Caco-2 (cell line): ENCODE measurements around the gene CALML5. TPM values are rescaled to one million over a fixed set of nuclear protein-coding genes. Genes with fewer than 3 reads are reported as not detected.
A peak's percentile ranks its signal among the peaks of the same experiment; 100 is the strongest.

Experiments used
- BruUV-seq: library from RNA; stranded (reverse); fragments of 400-500 nt; replicated peaks from 2 replicates; lab custom pipeline; 2021; lab: Mats Ljungman, UMichigan
- CTCF ChIA-PET: fragments of 300-600 bp; sonication (Branson Sonifier 250); formaldehyde crosslinking; loops from one replicate; lab custom pipeline; 2022; ENCODE audit warnings: antibody characterized with exemption; lab: Charles Lee
- POLR2A ChIA-PET: fragments of 300-600 bp; sonication (Branson Sonifier 250); formaldehyde crosslinking; loops from one replicate; lab custom pipeline; 2022; ENCODE audit warnings: antibody characterized with exemption; lab: Charles Lee
- DNase-seq, 2 experiments: peaks; one replicate each; pipeline versions ENCODE4 v3.0.0 to v3.0.0-alpha.2; 2020 to 2022
- H3K27me3 ChIP-seq: replicated peaks from 2 replicates; pipeline ENCODE4 v1.6.0; 2011; ENCODE audit warnings: low read length; ENCODE audit not compliant: control insufficient read depth, insufficient read depth
- H3K36me3 ChIP-seq: 2 replicates; pipeline ENCODE4 v1.5.1; 2011; ENCODE audit warnings: low read length; ENCODE audit not compliant: control insufficient read depth, insufficient read depth
- H3K4me1 ChIP-seq: fragments of 250-450 bp; sonication (Bioruptor Pico); 2 replicates; pipeline ENCODE4 v1.5.1; 2020; ENCODE audit warnings: mild to moderate bottlenecking
- H3K4me3 ChIP-seq: 2 replicates; pipeline ENCODE4 v1.5.1; 2011; ENCODE audit warnings: low read depth, mild to moderate bottlenecking, control low read depth, low read length
- H3K9me3 ChIP-seq: fragments of 250-450 bp; sonication (Bioruptor Pico); 2 replicates; pipeline ENCODE4 v1.5.1; 2020; ENCODE audit warnings: mild to moderate bottlenecking, moderate library complexity
- H3K27ac Mint-ChIP-seq: one replicate; pipeline ENCODE4 v1.8.0; 2022; ENCODE audit warnings: mixed read lengths; ENCODE audit not compliant: unreplicated experiment
- H3K27me3 Mint-ChIP-seq: one replicate; pipeline ENCODE4 v1.8.0; 2022; ENCODE audit warnings: mixed read lengths; ENCODE audit not compliant: insufficient read depth, unreplicated experiment
- H3K36me3 Mint-ChIP-seq: one replicate; pipeline ENCODE4 v1.8.0; 2022; ENCODE audit warnings: mild to moderate bottlenecking, mixed read lengths; ENCODE audit not compliant: insufficient read depth, unreplicated experiment
- H3K4me1 Mint-ChIP-seq: one replicate; pipeline ENCODE4 v1.8.0; 2022; ENCODE audit warnings: low read depth, mixed read lengths; ENCODE audit not compliant: unreplicated experiment
- H3K4me3 Mint-ChIP-seq: one replicate; pipeline ENCODE4 v1.8.0; 2022; ENCODE audit warnings: mild to moderate bottlenecking, moderate library complexity, mixed read lengths; ENCODE audit not compliant: unreplicated experiment
- H3K9me3 Mint-ChIP-seq: one replicate; pipeline ENCODE4 v1.8.0; 2022; ENCODE audit warnings: mixed read lengths; ENCODE audit not compliant: unreplicated experiment
- intact Hi-C: fragments of 100-400 bp; cut with micrococcal nuclease; formaldehyde crosslinking; loops from one replicate; pipeline ENCODE4 v1.10.0; 2022; ENCODE audit not compliant: unreplicated experiment
- total RNA-seq: library from RNA; stranded (reverse); gene quantifications from 2 replicates; pipeline ENCODE4 v1.2.3, GENCODE V29; 2022
- TF ChIP-seq, protein P1 (sequence below), 2 experiments: fragments of 200-600 bp in 1 of 2; IDR thresholded peaks; 1 replicate in 1 of 2; 2 replicates in 1 of 2; pipeline versions ENCODE4 v1.5.1 to v1.8.0; 2011 to 2022; ENCODE audit warnings: antibody characterized with exemption in 1 of 2, control low read depth in 1 of 2, inconsistent platforms in 1 of 2, low read depth in 1 of 2, low read length in 1 of 2, mild to moderate bottlenecking in 1 of 2, moderate library complexity in 1 of 2; ENCODE audit not compliant: insufficient read depth in 1 of 2, severe bottlenecking in 1 of 2, unreplicated experiment in 1 of 2

CALML5 gene
- total RNA-seq, 1 experiment from 2014 or later, result not detected

DNA sequence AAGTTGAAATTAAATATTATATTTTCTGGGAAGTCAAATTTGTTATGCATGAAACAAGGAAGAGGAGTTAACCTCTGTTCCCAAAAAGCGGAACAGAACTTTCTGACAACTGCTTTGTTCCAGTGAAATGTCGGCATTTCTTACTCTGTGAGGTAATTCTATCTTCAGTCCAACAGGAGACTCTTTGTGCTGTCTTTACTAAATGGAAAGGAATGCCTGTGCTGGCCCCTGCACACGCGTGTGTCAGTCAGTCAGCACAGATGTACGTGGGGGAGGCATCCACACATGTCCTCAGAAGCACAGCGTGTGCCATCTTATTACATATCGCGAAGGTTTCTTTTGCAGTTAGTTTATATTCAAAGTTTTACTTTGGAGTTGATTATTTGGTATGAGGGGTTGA lies 49.5 kb downstream of the CALML5 start:
- POLR2A ChIA-PET, result no interaction called here
- H3K4me3 ChIP-seq, result peak overlapping the region; percentile 18

DNA sequence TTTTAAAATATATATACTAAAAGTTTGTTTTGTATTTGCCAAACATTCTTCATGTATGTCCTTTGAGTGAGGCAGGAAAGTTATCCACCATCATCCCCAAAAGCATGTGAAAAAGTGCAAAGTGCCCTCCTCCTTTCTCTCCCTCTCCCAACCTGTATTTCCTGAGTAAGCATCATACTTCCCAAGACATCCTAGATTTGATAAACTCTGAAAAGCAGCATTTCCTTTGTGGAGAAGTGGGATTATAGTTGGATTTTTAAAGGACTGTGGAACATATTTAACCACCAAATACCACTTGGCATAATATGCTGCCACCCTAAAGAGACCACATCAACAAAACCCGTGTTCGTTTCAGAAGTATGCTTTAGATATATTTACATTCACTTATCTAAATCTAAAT lies 50.1 kb downstream of the CALML5 start:
- Histone ChIP-seq H3K4me3 (peak overlapping the region; percentile 96), H3K9me3 (no peaks in the 10 kb centered on the region), H3K27me3 (no peaks in the 10 kb centered on the region), H3K36me3 (0 out of 2 replicates have a peak, but pooled peaks cover 5% of the 10 kb centered on the region), H3K4me1 (peaks cover 27% of the 10 kb centered on the region)
- no peaks in the 10 kb centered on the region for H3K9me3 Mint-ChIP-seq
- no peaks in the 10 kb centered on the region for H3K27me3 Mint-ChIP-seq
- peaks cover 24% of the 10 kb centered on the region for H3K4me1 Mint-ChIP-seq
- POLR2A ChIA-PET, result no interaction called here
- intact Hi-C loops, result loop anchor here (2.0 to 10.0 kb wide), 2 partner anchors 54 to 306 kb away; no protein-coding TSS in a partner anchor
- H3K36me3 Mint-ChIP-seq, result peaks cover 45% of the 10 kb centered on the region
- DNase-seq, result no peak
- no TSS peak for BruUV-seq
- H3K27ac Mint-ChIP-seq, result no peak overlapping the region
- peak overlapping the region; percentile 91 for H3K4me3 Mint-ChIP-seq
- TF ChIP-seq, protein P1, sequence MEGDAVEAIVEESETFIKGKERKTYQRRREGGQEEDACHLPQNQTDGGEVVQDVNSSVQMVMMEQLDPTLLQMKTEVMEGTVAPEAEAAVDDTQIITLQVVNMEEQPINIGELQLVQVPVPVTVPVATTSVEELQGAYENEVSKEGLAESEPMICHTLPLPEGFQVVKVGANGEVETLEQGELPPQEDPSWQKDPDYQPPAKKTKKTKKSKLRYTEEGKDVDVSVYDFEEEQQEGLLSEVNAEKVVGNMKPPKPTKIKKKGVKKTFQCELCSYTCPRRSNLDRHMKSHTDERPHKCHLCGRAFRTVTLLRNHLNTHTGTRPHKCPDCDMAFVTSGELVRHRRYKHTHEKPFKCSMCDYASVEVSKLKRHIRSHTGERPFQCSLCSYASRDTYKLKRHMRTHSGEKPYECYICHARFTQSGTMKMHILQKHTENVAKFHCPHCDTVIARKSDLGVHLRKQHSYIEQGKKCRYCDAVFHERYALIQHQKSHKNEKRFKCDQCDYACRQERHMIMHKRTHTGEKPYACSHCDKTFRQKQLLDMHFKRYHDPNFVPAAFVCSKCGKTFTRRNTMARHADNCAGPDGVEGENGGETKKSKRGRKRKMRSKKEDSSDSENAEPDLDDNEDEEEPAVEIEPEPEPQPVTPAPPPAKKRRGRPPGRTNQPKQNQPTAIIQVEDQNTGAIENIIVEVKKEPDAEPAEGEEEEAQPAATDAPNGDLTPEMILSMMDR (IDR thresholded peaks at IDR 0.05; ENCODE audit: insufficient read depth in 1 of 2, low read depth in 1 of 2, low read length in 1 of 2, severe bottlenecking in 1 of 2, unreplicated experiment in 1 of 2), result no peak
- CTCF ChIA-PET, result no interaction called here

More for the DNA sequence above, 49.5 kb downstream of the CALML5 start:
- 0 out of 2 replicates have a peak, but pooled peaks cover 5% of the 10 kb centered on the region for H3K36me3 ChIP-seq
- Mint-ChIP-seq H3K27ac (no peak overlapping the region), H3K4me3 (peak overlapping the region; percentile 42), H3K4me1 (peaks cover 18% of the 10 kb centered on the region), H3K27me3 (no peaks in the 10 kb centered on the region), H3K9me3 (no peaks in the 10 kb centered on the region), H3K36me3 (peaks cover 47% of the 10 kb centered on the region)
- peak in 1 of 2 experiments; percentile 46 for DNase-seq
- CTCF ChIA-PET, result no interaction called here
- BruUV-seq, result no TSS peak
- peaks cover 27% of the 10 kb centered on the region for H3K4me1 ChIP-seq
- H3K27me3 ChIP-seq, result no peaks in the 10 kb centered on the region
- intact Hi-C loops, result loop anchor here (2.0 to 10.0 kb wide), 3 partner anchors 19 to 305 kb away; no protein-coding TSS in a partner anchor
- TF ChIP-seq, protein P1 (IDR thresholded peaks at IDR 0.05; ENCODE audit: insufficient read depth in 1 of 2, low read depth in 1 of 2, low read length in 1 of 2, severe bottlenecking in 1 of 2, unreplicated experiment in 1 of 2), result peak; percentile 29 to 36
- no peaks in the 10 kb centered on the region for H3K9me3 ChIP-seq

Other genes with a start within 250 kb of the CALML5 start
- not detected in 2 replicates for gene UCN3, start 134.6 kb downstream of the CALML5 start, total RNA-seq
- gene TUBAL3, start 94.7 kb downstream of the CALML5 start, total RNA-seq, result 0.39 TPM in 1 of 2 replicates, not detected in the other
- gene NET1, start 87.0 kb downstream of the CALML5 start, total RNA-seq, result 149 and 175 TPM in 2 replicates
- 0.18 TPM in 1 of 2 replicates, not detected in the other for gene CALML3, start 25.4 kb upstream of the CALML5 start, total RNA-seq
- gene ASB13, start 167.0 kb upstream of the CALML5 start, total RNA-seq, result 37.0 and 44.8 TPM in 2 replicates
- 102 and 108 TPM in 2 replicates for gene TASOR2, start 185.3 kb upstream of the CALML5 start, total RNA-seq